GM23338 (cell line): ENCODE measurements around the gene MPC2.

Experiments used
- ETS1 ChIP-seq: IDR thresholded peaks from 2 replicates; pipeline ENCODE4 v1.6.1; 2016; ENCODE audit warnings: antibody characterized with exemption
- EZH2 ChIP-seq: fragments of 200-600 bp; sonication (generic); IDR thresholded peaks from one replicate; pipeline ENCODE4 v1.8.0; 2017; ENCODE audit warnings: antibody characterized with exemption, mild to moderate bottlenecking, low read depth; ENCODE audit not compliant: unreplicated experiment
- EZH2phosphoT487 ChIP-seq: fragments of 200-600 bp; sonication (generic); IDR thresholded peaks from one replicate; pipeline ENCODE4 v1.8.1; 2018; ENCODE audit warnings: antibody characterized with exemption; ENCODE audit not compliant: unreplicated experiment
- JUNB ChIP-seq: IDR thresholded peaks from one replicate; pipeline ENCODE4 v1.6.1; 2016; ENCODE audit warnings: antibody characterized with exemption; ENCODE audit not compliant: unreplicated experiment
- NANOG ChIP-seq: IDR thresholded peaks from 2 replicates; pipeline ENCODE4 v1.6.1; 2016; ENCODE audit warnings: antibody characterized with exemption, borderline replicate concordance
- POLR2AphosphoS5 ChIP-seq: IDR thresholded peaks from 2 replicates; pipeline ENCODE4 v1.6.1; 2016; ENCODE audit warnings: antibody characterized with exemption, low read depth
- ZNF114 ChIP-seq: fragments of 250-450 bp; sonication (Bioruptor Pico); IDR thresholded peaks from 2 replicates; pipeline ENCODE4 v1.5.0; 2020; ENCODE audit warnings: mild to moderate bottlenecking, moderate library complexity
- TF ChIP-seq, protein P1 (sequence below), 2 experiments: fragments of 200-600 bp in 1 of 2; sonication (generic) in 1 of 2; conservative IDR thresholded peaks; 2 replicates each; pipeline versions ENCODE4 v1.5.1 to v1.6.1; 2016 to 2017; ENCODE audit warnings: antibody characterized with exemption in 2 of 2, low read depth in 2 of 2, mild to moderate bottlenecking in 2 of 2, moderate library complexity in 1 of 2
- TF ChIP-seq, protein P2 (sequence below): IDR thresholded peaks from one replicate; pipeline ENCODE4 v1.6.1; 2018; ENCODE audit warnings: antibody characterized with exemption; ENCODE audit not compliant: unreplicated experiment

GRCh38 chr1:167947733-167948132, 10.9 kb upstream of the MPC2 start:
- TF ChIP-seq POLR2AphosphoS5, result no peak
- TF ChIP-seq, protein P1, sequence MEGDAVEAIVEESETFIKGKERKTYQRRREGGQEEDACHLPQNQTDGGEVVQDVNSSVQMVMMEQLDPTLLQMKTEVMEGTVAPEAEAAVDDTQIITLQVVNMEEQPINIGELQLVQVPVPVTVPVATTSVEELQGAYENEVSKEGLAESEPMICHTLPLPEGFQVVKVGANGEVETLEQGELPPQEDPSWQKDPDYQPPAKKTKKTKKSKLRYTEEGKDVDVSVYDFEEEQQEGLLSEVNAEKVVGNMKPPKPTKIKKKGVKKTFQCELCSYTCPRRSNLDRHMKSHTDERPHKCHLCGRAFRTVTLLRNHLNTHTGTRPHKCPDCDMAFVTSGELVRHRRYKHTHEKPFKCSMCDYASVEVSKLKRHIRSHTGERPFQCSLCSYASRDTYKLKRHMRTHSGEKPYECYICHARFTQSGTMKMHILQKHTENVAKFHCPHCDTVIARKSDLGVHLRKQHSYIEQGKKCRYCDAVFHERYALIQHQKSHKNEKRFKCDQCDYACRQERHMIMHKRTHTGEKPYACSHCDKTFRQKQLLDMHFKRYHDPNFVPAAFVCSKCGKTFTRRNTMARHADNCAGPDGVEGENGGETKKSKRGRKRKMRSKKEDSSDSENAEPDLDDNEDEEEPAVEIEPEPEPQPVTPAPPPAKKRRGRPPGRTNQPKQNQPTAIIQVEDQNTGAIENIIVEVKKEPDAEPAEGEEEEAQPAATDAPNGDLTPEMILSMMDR (conservative IDR thresholded peaks at IDR 0.05; ENCODE audit: low read depth in 2 of 2), result no peak
- no peak for TF ChIP-seq EZH2phosphoT487
- TF ChIP-seq, protein P2, sequence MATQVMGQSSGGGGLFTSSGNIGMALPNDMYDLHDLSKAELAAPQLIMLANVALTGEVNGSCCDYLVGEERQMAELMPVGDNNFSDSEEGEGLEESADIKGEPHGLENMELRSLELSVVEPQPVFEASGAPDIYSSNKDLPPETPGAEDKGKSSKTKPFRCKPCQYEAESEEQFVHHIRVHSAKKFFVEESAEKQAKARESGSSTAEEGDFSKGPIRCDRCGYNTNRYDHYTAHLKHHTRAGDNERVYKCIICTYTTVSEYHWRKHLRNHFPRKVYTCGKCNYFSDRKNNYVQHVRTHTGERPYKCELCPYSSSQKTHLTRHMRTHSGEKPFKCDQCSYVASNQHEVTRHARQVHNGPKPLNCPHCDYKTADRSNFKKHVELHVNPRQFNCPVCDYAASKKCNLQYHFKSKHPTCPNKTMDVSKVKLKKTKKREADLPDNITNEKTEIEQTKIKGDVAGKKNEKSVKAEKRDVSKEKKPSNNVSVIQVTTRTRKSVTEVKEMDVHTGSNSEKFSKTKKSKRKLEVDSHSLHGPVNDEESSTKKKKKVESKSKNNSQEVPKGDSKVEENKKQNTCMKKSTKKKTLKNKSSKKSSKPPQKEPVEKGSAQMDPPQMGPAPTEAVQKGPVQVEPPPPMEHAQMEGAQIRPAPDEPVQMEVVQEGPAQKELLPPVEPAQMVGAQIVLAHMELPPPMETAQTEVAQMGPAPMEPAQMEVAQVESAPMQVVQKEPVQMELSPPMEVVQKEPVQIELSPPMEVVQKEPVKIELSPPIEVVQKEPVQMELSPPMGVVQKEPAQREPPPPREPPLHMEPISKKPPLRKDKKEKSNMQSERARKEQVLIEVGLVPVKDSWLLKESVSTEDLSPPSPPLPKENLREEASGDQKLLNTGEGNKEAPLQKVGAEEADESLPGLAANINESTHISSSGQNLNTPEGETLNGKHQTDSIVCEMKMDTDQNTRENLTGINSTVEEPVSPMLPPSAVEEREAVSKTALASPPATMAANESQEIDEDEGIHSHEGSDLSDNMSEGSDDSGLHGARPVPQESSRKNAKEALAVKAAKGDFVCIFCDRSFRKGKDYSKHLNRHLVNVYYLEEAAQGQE, result no peak
- TF ChIP-seq ETS1, result no peak
- no peak for TF ChIP-seq JUNB
- TF ChIP-seq EZH2, result no peak
- TF ChIP-seq NANOG, result no peak
- TF ChIP-seq ZNF114, result no peak
